B cell (primary cell): ENCODE measurements around the gene SREBF1.

Experiments used
- EZH2 ChIP-seq: IDR thresholded peaks from 2 replicates; pipeline ENCODE4 v1.6.1; 2012; ENCODE audit warnings: borderline replicate concordance, low read depth, mild to moderate bottlenecking, moderate library complexity, low read length; ENCODE audit not compliant: insufficient read depth, poor library complexity, severe bottlenecking
- TF ChIP-seq, protein P1 (sequence below): fragments of 200-600 bp; IDR thresholded peaks from one replicate; pipeline ENCODE4 v1.8.0; 2022; ENCODE audit warnings: antibody characterized with exemption, mild to moderate bottlenecking

DNA sequence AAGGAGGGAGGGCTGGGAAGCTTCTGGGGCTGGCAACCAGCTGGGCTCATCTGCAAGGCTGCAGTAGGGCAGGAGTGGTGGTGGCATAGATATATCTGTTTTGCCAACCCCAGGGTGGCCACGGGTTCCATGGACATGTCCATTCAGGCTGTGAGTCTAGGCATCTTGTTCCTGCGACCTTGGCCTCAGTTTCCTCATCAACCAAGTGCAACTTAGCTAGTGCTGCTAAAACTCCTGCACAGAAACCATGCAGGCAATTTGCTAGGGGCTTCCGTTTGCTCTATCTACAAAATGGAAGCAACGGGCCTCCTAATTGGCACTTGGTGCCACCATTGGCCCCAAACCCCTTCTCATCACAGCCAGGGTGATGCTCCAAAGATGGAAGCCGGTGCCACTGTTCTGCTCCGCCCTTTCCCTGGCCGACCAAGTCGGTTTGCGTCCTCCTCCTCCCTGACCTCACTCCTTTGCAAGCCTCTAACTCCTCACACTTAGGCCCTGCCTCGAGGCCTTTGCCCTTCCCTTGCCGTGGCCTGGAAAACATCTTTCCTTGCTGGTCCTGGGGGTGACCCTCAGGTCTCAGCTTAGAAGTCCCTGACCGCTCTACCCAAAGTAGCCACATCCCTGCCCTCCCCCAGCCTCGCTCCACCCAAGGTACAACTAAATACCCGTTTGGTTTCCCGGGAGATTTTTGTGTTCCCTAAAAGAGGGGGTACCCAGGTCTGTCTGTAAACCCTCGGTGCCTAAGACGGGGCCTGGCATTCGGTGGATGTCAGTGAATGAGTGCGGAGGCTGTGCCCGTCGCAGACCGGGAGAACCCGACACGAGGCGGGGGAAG lies 1.2 kb downstream of the SREBF1 start:
- TF ChIP-seq, protein P1, sequence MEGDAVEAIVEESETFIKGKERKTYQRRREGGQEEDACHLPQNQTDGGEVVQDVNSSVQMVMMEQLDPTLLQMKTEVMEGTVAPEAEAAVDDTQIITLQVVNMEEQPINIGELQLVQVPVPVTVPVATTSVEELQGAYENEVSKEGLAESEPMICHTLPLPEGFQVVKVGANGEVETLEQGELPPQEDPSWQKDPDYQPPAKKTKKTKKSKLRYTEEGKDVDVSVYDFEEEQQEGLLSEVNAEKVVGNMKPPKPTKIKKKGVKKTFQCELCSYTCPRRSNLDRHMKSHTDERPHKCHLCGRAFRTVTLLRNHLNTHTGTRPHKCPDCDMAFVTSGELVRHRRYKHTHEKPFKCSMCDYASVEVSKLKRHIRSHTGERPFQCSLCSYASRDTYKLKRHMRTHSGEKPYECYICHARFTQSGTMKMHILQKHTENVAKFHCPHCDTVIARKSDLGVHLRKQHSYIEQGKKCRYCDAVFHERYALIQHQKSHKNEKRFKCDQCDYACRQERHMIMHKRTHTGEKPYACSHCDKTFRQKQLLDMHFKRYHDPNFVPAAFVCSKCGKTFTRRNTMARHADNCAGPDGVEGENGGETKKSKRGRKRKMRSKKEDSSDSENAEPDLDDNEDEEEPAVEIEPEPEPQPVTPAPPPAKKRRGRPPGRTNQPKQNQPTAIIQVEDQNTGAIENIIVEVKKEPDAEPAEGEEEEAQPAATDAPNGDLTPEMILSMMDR, result no peak
- no peak for TF ChIP-seq EZH2
